RKO (cell line): ENCODE measurements around the gene AIFM1.
A peak's percentile ranks its signal among the peaks of the same experiment; 100 is the strongest.
"Not testable (repeated sequence)": the region's sequence is repeated elsewhere in the genome, so short reads cannot be mapped to it uniquely, and the experiment has no call there.

ENCODE experiments used
- DNase-seq: peaks from one replicate; pipeline ENCODE4 v3.0.0-alpha.2; 2016; ENCODE audit warnings: low spot score

Gene AIFM1

GRCh38 chrX:130118441-130119311, 47.0 kb downstream of the AIFM1 start:
- DNase-seq = no peak

GRCh38 chrX:130117166-130117565, 48.5 kb downstream of the AIFM1 start:
- no peak for DNase-seq

GRCh38 chrX:130115119-130115885, 50.3 kb downstream of the AIFM1 start:
- DNase-seq = not testable (repeated sequence)

- DNase-seq = no peak
These were observed 51.5 kb downstream of the AIFM1 start for GRCh38 chrX:130114141-130114588.

- no peak for DNase-seq
These were observed 54.2 kb downstream of the AIFM1 start for GRCh38 chrX:130111220-130112154.

GRCh38 chrX:130110379-130111219, 55.0 kb downstream of the AIFM1 start, which contains the start of gene ELF4:
Gene ELF4 (minus strand): TSS chrX:130110497. CDS start chrX:130081330, 29,167 bp downstream.
- DNase-seq = peak; percentile 66

- DNase-seq = peak; percentile 15
These were observed 55.9 kb downstream of the AIFM1 start for GRCh38 chrX:130109429-130110378.

GRCh38 chrX:130108647-130109428, 56.8 kb downstream of the AIFM1 start:
- peak; percentile 72 for DNase-seq

GRCh38 chrX:130106071-130106470, 59.6 kb downstream of the AIFM1 start:
- DNase-seq = no peak

GRCh38 chrX:130105244-130105643, 60.4 kb downstream of the AIFM1 start:
- DNase-seq = no peak

- no peak for DNase-seq
These were observed 62.0 kb downstream of the AIFM1 start for GRCh38 chrX:130103605-130104004.

GRCh38 chrX:130100180-130100579, 65.5 kb downstream of the AIFM1 start:
- no peak for DNase-seq

GRCh38 chrX:130098210-130098552, 67.5 kb downstream of the AIFM1 start:
- no peak for DNase-seq

GRCh38 chrX:130097507-130098209, 68.0 kb downstream of the AIFM1 start:
- no peak for DNase-seq

- DNase-seq = no peak
These were observed 70.2 kb downstream of the AIFM1 start for GRCh38 chrX:130095249-130096030.

- DNase-seq = no peak
These were observed 70.9 kb downstream of the AIFM1 start for GRCh38 chrX:130094696-130095095.

- DNase-seq = no peak
These were observed 72.4 kb downstream of the AIFM1 start for GRCh38 chrX:130093271-130093670.
